GM12891 (cell line): ENCODE data around the gene RPP14.

Experiments
- POLR2A ChIP-seq: IDR thresholded peaks from 2 replicates; pipeline ENCODE4 v1.6.1; 2011; ENCODE audit warnings: low read depth, low read length, control low read depth
- POLR2AphosphoS5 ChIP-seq: IDR thresholded peaks from 2 replicates; pipeline ENCODE4 v1.6.1; 2011; ENCODE audit warnings: low read depth, low read length, control low read depth
- POU2F2 ChIP-seq: IDR thresholded peaks from 2 replicates; pipeline ENCODE4 v1.6.1; 2011; ENCODE audit warnings: low read depth, mild to moderate bottlenecking, control low read depth, low read length, moderate library complexity
- TAF1 ChIP-seq: IDR thresholded peaks from 2 replicates; pipeline ENCODE4 v1.6.1; 2011; ENCODE audit warnings: low read depth, low read length, control low read depth

GRCh38 chr3:58298190-58298589 is 7.9 kb upstream of the RPP14 start:
- TF ChIP-seq POLR2AphosphoS5 = no peak
- TF ChIP-seq POLR2A = no peak
- no peak for TF ChIP-seq TAF1
- no peak for TF ChIP-seq POU2F2
